Measurements from ENCODE around the gene TCHP.
"Not testable (repeated sequence)": the region's sequence is repeated elsewhere in the genome, so short reads cannot be mapped to it uniquely, and the experiment has no call there.

TCHP gene

DNA sequence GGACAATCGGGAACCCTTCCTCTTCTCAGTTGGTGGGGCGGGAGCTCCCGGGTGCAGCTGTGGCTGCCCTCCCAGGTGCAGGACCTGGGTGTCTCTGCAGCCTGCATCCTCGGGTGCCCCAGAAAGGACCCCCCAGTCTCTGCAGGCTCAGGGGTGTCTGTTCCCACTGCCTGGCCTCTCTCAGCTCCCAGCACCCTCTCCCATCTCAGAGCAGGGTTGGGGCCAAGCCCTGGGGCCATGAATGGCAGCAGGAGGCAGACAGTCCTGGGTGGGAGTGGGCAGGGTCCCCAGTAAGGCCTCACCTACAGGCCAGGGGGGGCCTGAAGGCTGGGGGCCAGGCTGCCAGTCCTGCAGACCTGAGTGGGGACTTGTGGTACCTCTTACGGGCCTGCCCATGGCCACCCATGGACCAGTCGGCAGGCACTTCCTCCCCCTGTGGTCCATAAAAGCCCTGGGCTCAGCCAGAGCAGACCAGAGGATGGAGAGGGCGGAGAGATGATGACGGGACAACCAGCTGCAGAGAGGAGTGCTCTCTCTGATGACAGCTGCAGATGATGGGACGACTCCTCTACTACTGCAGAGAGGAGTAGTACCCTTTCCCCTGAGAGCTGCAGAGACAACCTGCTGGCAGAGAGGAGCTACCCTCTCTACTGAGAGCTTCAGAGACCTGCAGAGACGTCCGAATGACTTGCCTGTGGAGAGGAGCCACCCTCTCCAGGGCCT is 26.6 kb downstream of the TCHP start:
- Histone ChIP-seq H3K27me3 (no peaks in the 10 kb centered on the region), H3K4me3 (ENCODE audit: low read depth in 1 of 2, low read length in 1 of 2) (no peak overlapping the region), H3K27ac (no peak overlapping the region), H3K9me3 (no peaks in the 10 kb centered on the region), H3K4me1 (ENCODE audit: control insufficient read depth in 1 of 2, insufficient read depth in 1 of 2, low read depth in 1 of 2, low read length in 1 of 2) (no peaks in the 10 kb centered on the region), H3K36me3 (peaks cover 97% of the 10 kb centered on the region)
- TF ChIP-seq, protein P1, sequence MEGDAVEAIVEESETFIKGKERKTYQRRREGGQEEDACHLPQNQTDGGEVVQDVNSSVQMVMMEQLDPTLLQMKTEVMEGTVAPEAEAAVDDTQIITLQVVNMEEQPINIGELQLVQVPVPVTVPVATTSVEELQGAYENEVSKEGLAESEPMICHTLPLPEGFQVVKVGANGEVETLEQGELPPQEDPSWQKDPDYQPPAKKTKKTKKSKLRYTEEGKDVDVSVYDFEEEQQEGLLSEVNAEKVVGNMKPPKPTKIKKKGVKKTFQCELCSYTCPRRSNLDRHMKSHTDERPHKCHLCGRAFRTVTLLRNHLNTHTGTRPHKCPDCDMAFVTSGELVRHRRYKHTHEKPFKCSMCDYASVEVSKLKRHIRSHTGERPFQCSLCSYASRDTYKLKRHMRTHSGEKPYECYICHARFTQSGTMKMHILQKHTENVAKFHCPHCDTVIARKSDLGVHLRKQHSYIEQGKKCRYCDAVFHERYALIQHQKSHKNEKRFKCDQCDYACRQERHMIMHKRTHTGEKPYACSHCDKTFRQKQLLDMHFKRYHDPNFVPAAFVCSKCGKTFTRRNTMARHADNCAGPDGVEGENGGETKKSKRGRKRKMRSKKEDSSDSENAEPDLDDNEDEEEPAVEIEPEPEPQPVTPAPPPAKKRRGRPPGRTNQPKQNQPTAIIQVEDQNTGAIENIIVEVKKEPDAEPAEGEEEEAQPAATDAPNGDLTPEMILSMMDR (IDR thresholded peaks at IDR 0.05): no peak

DNA sequence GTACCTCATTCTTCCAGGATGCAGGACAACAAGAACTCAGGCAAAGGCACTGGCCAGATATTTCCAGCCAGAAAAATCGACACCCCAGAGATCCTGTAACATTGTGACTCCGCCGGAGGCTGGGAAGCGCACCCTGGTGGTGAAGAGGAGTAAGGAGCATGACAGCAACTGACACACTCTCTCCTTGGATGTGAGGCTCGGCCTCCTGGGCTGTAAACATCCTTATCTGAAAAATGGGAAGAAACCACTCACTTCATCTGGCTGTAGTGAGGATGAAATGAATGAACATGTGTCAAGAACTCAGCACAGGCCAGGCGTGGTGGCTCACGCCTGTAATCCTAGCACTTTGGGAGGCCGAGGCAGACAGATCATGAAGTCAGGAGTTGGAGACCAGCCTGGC is 27.5 kb downstream of the TCHP start:
- Histone ChIP-seq H3K27ac (no peak overlapping the region), H3K4me1 (ENCODE audit: control insufficient read depth in 1 of 2, insufficient read depth in 1 of 2, low read depth in 1 of 2, low read length in 1 of 2) (no peaks in the 10 kb centered on the region), H3K4me3 (ENCODE audit: low read depth in 1 of 2, low read length in 1 of 2) (no peak overlapping the region), H3K27me3 (no peaks in the 10 kb centered on the region), H3K36me3 (peaks cover 97% of the 10 kb centered on the region), H3K9me3 (no peaks in the 10 kb centered on the region)
- TF ChIP-seq, protein P1 (IDR thresholded peaks at IDR 0.05): no peak

DNA sequence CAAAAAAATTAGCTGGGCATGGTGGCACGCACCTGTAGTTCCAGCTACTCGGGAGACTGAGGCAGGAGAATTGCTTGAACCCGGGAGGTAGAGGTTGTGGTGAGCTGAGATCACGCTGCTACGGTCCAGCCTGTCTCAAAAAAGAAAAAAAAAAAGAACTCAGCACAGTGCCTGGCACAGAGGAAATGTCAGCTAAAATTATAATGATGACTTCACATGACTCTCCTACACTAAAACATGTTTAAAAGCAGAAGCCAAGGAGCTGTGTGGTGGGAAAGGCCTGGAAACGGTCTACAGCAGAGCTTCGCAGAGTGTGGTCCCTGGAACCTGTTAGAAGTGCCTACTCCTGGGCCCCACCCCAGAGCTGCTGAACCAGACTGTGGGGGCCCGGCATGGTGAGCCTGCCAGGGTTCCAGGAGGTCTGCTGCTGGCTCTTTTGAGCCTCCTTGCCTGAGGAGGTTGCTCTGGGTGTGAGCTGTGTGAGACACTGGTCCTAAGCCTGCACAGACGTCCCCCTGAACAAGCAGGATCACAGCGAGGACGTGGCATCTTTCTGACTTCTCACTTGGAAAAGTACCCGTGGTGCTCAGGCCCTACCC is 28.1 kb downstream of the TCHP start:
- H3K4me3 ChIP-seq (ENCODE audit: low read depth in 1 of 2, low read length in 1 of 2): no peak overlapping the region
- H3K4me1 ChIP-seq (ENCODE audit: control insufficient read depth in 1 of 2, insufficient read depth in 1 of 2, low read depth in 1 of 2, low read length in 1 of 2): no peaks in the 10 kb centered on the region
- peaks cover 97% of the 10 kb centered on the region for H3K36me3 ChIP-seq
- no peaks in the 10 kb centered on the region for H3K27me3 ChIP-seq
- TF ChIP-seq, protein P1 (IDR thresholded peaks at IDR 0.05): no peak
- H3K9me3 ChIP-seq: no peaks in the 10 kb centered on the region
- no peak overlapping the region for H3K27ac ChIP-seq

DNA sequence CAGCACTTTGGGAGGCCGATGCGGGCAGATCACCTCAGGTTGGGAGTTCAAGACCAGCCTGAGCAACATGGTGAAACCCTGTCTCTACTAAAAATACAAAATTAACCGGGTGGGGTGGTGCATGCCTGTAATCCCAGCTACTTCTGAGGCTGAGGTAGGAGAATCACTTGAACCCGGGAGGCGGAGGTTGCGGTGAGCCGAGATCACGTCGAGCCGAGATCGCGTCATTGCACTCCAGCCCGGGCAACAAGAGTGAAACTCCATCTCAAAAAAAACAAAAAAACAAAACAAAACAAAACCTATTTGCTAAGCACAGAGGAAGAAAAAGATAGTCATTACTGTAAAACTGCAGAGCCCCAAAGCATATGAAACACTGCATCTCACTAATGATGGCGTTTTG is 29.3 kb downstream of the TCHP start:
- not testable (repeated sequence) for H3K9me3 ChIP-seq; H3K4me3 ChIP-seq (ENCODE audit: low read depth in 1 of 2, low read length in 1 of 2); H3K27me3 ChIP-seq; H3K27ac ChIP-seq; H3K4me1 ChIP-seq (ENCODE audit: control insufficient read depth in 1 of 2, insufficient read depth in 1 of 2, low read depth in 1 of 2, low read length in 1 of 2)
- H3K36me3 ChIP-seq: peaks cover 97% of the 10 kb centered on the region

DNA sequence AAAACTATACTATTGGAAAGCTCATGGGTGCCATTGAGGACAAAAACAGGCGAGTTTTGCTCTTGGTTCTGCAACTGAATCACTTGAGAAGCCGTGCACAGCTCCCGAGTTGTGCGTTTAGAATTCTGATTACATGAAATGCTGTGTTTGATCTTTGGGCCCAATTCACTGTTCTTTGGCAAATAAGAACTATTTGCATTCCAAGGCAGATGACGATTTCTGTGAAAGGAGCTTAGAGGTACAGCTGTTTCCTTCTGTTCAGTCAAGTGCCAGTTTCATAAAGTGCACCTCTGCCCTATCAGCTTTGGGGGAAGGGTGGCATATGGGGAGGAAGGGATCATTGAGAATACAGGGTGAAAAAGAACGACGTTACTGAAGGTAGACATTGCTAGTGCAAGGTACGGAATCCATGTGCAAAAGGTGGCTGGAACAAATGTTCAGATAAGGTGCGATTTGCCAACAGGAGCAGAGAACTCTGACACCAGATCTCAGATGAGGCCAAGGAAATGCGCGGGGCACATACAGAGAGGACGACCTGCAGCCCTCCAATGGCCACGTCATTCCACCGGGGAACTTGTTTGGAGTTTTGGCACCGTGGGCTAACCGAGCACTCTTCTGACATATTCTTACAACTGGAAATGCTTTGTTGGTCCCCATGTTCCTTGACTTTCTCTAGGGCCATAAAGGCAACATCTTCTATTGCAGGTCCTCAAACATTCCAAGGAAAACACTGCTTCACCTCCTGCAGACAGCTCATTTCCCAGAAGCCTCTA is 30.1 kb downstream of the TCHP start:
- no peaks in the 10 kb centered on the region for H3K27me3 ChIP-seq
- H3K36me3 ChIP-seq: peaks cover 99% of the 10 kb centered on the region
- no peak overlapping the region for H3K27ac ChIP-seq
- H3K4me1 ChIP-seq (ENCODE audit: control insufficient read depth in 1 of 2, insufficient read depth in 1 of 2, low read depth in 1 of 2, low read length in 1 of 2): no peaks in the 10 kb centered on the region
- TF ChIP-seq, protein P1 (IDR thresholded peaks at IDR 0.05): no peak
- no peaks in the 10 kb centered on the region for H3K9me3 ChIP-seq
- no peak overlapping the region for H3K4me3 ChIP-seq (ENCODE audit: low read depth in 1 of 2, low read length in 1 of 2)

DNA sequence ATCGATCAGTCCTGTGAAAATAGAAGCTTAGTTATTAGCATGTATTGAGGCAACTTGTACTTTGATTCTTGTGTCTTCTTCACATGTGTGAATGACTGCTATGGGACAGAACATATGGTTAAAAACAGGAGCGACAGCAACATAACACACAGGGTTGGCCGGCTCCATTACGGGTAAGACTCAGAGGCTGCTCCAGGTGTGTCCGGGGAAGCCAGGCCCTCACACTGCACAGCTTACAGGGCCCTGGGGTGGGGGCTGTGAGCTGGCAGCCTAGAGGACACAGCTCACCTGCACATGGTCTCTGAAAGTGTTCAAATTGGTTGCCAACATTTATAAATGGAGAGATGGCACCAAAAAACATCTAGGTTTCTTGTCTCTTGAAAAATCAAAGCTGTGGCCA is 31.1 kb downstream of the TCHP start:
- Histone ChIP-seq H3K27ac (no peak overlapping the region), H3K9me3 (no peaks in the 10 kb centered on the region), H3K27me3 (no peaks in the 10 kb centered on the region), H3K36me3 (peaks cover 99% of the 10 kb centered on the region), H3K4me1 (ENCODE audit: control insufficient read depth in 1 of 2, insufficient read depth in 1 of 2, low read depth in 1 of 2, low read length in 1 of 2) (no peaks in the 10 kb centered on the region), H3K4me3 (ENCODE audit: low read depth in 1 of 2, low read length in 1 of 2) (no peak overlapping the region)
- TF ChIP-seq, protein P1 (IDR thresholded peaks at IDR 0.05): no peak
